ENCODE results near the gene PPP1CB. TPM values are rescaled to one million over a fixed set of nuclear protein-coding genes. Genes with fewer than 3 reads are reported as not detected.

PPP1CB gene
- polyA plus RNA-seq, 1 of the 3 experiments (the other 2 are of a cell fraction), result 24.7 TPM

DNA sequence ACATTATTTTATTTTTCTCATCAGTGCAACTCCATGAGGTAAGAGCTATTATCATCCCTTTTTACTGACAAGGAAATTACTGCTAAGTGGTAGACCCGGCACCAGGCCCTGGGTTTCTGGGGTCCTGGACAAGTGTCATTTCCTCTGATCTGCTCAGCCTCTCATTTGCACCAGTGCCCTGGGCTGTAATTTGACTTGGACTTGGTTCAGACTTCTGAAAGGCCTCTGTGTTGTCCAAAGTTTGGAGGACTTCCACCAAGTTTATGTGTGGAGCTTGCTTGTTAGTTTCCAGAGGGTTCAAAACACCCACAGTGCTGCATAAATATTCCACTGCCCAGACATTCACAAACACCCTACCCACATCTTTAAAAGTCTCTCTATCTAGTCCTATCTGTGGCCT, 44.0 kb upstream of the PPP1CB start (continued):
- TF ChIP-seq, protein P1, sequence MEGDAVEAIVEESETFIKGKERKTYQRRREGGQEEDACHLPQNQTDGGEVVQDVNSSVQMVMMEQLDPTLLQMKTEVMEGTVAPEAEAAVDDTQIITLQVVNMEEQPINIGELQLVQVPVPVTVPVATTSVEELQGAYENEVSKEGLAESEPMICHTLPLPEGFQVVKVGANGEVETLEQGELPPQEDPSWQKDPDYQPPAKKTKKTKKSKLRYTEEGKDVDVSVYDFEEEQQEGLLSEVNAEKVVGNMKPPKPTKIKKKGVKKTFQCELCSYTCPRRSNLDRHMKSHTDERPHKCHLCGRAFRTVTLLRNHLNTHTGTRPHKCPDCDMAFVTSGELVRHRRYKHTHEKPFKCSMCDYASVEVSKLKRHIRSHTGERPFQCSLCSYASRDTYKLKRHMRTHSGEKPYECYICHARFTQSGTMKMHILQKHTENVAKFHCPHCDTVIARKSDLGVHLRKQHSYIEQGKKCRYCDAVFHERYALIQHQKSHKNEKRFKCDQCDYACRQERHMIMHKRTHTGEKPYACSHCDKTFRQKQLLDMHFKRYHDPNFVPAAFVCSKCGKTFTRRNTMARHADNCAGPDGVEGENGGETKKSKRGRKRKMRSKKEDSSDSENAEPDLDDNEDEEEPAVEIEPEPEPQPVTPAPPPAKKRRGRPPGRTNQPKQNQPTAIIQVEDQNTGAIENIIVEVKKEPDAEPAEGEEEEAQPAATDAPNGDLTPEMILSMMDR (IDR thresholded peaks at IDR 0.05), result no peak
- no peak for TF ChIP-seq POLR2AphosphoS5 (IDR thresholded peaks at IDR 0.05; ENCODE audit: low read depth, low read length)
- no peak for TF ChIP-seq MAX (IDR thresholded peaks at IDR 0.05; ENCODE audit: low read depth)
- no peak for TF ChIP-seq TAF1 (IDR thresholded peaks at IDR 0.05; ENCODE audit: borderline replicate concordance, low read depth, low read length)
- no peak for TF ChIP-seq GATA2 (CRISPR knock-in tag; IDR thresholded peaks at IDR 0.05)
- TF ChIP-seq FOXM1 (IDR thresholded peaks at IDR 0.05; ENCODE audit: low read depth), result no peak
- TF ChIP-seq RCOR1 (IDR thresholded peaks at IDR 0.05; ENCODE audit: low read length), result no peak
- TF ChIP-seq, protein P2, sequence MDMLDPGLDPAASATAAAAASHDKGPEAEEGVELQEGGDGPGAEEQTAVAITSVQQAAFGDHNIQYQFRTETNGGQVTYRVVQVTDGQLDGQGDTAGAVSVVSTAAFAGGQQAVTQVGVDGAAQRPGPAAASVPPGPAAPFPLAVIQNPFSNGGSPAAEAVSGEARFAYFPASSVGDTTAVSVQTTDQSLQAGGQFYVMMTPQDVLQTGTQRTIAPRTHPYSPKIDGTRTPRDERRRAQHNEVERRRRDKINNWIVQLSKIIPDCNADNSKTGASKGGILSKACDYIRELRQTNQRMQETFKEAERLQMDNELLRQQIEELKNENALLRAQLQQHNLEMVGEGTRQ (IDR thresholded peaks at IDR 0.05; ENCODE audit: borderline replicate concordance, low read depth, low read length), result no peak
- TF ChIP-seq SIN3A (IDR thresholded peaks at IDR 0.05; ENCODE audit: borderline replicate concordance, low read depth, low read length), result no peak

- Histone ChIP-seq H3K4me2 (no peak overlapping the region), H3K36me3 (replicated peaks in 1 of 2; ENCODE audit: control insufficient read depth in 1 of 2, insufficient read depth in 2 of 2, low read length in 1 of 2) (no peaks in the 10 kb centered on the region), H3F3A (replicated peaks; ENCODE audit: insufficient read depth) (peaks cover 4% of the 10 kb centered on the region), H4K20me1 (ENCODE audit: insufficient read depth) (no peaks in the 10 kb centered on the region), H3K79me2 (ENCODE audit: insufficient read depth) (no peaks in the 10 kb centered on the region), H3K9ac (no peak overlapping the region), H3K4me3 (ENCODE audit: low read depth in 2 of 2, low read length in 1 of 2) (no peak overlapping the region), H3K9me3 (no peaks in the 10 kb centered on the region), H3K27me3 (ENCODE audit: insufficient read depth) (no peaks in the 10 kb centered on the region), H3K4me1 (ENCODE audit: control insufficient read depth in 1 of 2, insufficient read depth in 2 of 2, low read depth in 1 of 2, low read length in 1 of 2) (peaks cover 0 to 6% of the 10 kb centered on the region in 2 experiments; a peak in 2 of 4 replicates), H2AFZ (ENCODE audit: low read depth) (no peak overlapping the region), H3K27ac (ENCODE audit: low read depth in 2 of 2, low read length in 1 of 2) (no peak overlapping the region), H3K9me2 (no peaks in the 10 kb centered on the region)
- no peak for DNase-seq
- WGBS (ENCODE audit: low lambda C conversion rate), result 93% methylated on average over 8 of the region's 8 CpGs
- TF ChIP-seq, protein P1 (IDR thresholded peaks at IDR 0.05), result no peak
- TF ChIP-seq MAX (IDR thresholded peaks at IDR 0.05; ENCODE audit: low read depth) (no peak), CHD2 (IDR thresholded peaks at IDR 0.05; ENCODE audit: low read length, partially characterized antibody) (no peak), JUND (IDR thresholded peaks at IDR 0.05) (no peak), SIN3A (IDR thresholded peaks at IDR 0.05; ENCODE audit: borderline replicate concordance, low read depth, low read length) (no peak), RAD21 (IDR thresholded peaks at IDR 0.05; ENCODE audit: low read length) (no peak), EP300 (IDR thresholded peaks at IDR 0.05; ENCODE audit: borderline replicate concordance in 1 of 2, low read depth in 1 of 2, low read length in 1 of 2) (no peak)
- ChIA-PET POLR2A (no interaction called here), CTCF (interaction anchor here (0.9 to 2.4 kb wide), 3 partner anchors 16 to 142 kb away, joined by 3 to 7 read pairs (median 3); no protein-coding TSS in a partner anchor)
Observed at GRCh38 chr2:28709101-28709500, 42.5 kb upstream of the PPP1CB start.

Data from SK-N-SH (cell line).